OCI-LY7 (cell line): ENCODE data around the gene CARD6. TPM values are rescaled to one million over a fixed set of nuclear protein-coding genes. Genes with fewer than 3 reads are reported as not detected.
"Not testable (repeated sequence)": the region's sequence is repeated elsewhere in the genome, so short reads cannot be mapped to it uniquely, and the experiment has no call there.

Experiments used
- BruUV-seq: library from RNA; stranded (reverse); fragments of 400-500 nt; replicated peaks from 2 replicates; lab custom pipeline; 2021; lab: Mats Ljungman, UMichigan
- CTCF ChIA-PET: fragments of 300-600 bp; sonication (Branson Sonifier 250); formaldehyde crosslinking; loops from one replicate; lab custom pipeline; 2022; ENCODE audit warnings: antibody characterized with exemption; ENCODE audit not compliant: unreplicated experiment; lab: Charles Lee
- POLR2A ChIA-PET: fragments of 300-600 bp; sonication (Branson Sonifier 250); formaldehyde crosslinking; loops from one replicate; lab custom pipeline; 2022; ENCODE audit warnings: antibody characterized with exemption; lab: Charles Lee
- DNase-seq: peaks from one replicate; pipeline ENCODE4 v3.0.0-alpha.2; 2015; ENCODE audit warnings: low spot score
- H2AFZ ChIP-seq: fragments of 200-600 bp; sonication (generic), shearing (Covaris generic); 2 replicates; pipeline ENCODE4 v1.6.1; 2014; ENCODE audit warnings: mild to moderate bottlenecking, antibody characterized with exemption, low read length, moderate library complexity
- H3K27ac ChIP-seq: fragments of 200-600 bp; sonication (generic); 2 replicates; pipeline ENCODE4 v1.5.1; 2014; ENCODE audit warnings: mixed run types, low read depth, mild to moderate bottlenecking, moderate library complexity, low read length, inconsistent platforms; ENCODE audit not compliant: poor library complexity, severe bottlenecking
- H3K36me3 ChIP-seq: fragments of 200-600 bp; sonication (generic); 2 replicates; pipeline ENCODE4 v1.6.1; 2014; ENCODE audit warnings: mild to moderate bottlenecking, antibody characterized with exemption, low read length, moderate library complexity, mixed read lengths; ENCODE audit not compliant: insufficient read depth
- H3K4me1 ChIP-seq: fragments of 200-600 bp; sonication (generic); 2 replicates; pipeline ENCODE4 v1.5.1; 2014; ENCODE audit warnings: mild to moderate bottlenecking, low read length; ENCODE audit not compliant: insufficient read depth, poor library complexity, severe bottlenecking
- H3K4me2 ChIP-seq: fragments of 200-600 bp; sonication (generic); 2 replicates; pipeline ENCODE4 v1.6.1; 2014; ENCODE audit warnings: mild to moderate bottlenecking, low read length
- H3K4me3 ChIP-seq: fragments of 200-600 bp; sonication (generic); 2 replicates; pipeline ENCODE4 v1.5.1; 2014; ENCODE audit warnings: mild to moderate bottlenecking, low read depth, low read length; ENCODE audit not compliant: poor library complexity, severe bottlenecking
- H3K79me2 ChIP-seq: fragments of 200-600 bp; sonication (generic); 2 replicates; pipeline ENCODE4 v1.6.1; 2016; ENCODE audit warnings: low read depth, mild to moderate bottlenecking, low read length, moderate library complexity, mixed read lengths; ENCODE audit not compliant: insufficient read depth
- H3K9me2 ChIP-seq: fragments of 200-600 bp; sonication (generic); 2 replicates; pipeline ENCODE4 v1.6.1; 2016; ENCODE audit warnings: mild to moderate bottlenecking, low read length, mixed read lengths; ENCODE audit not compliant: insufficient read depth
- H3K9me3 ChIP-seq: fragments of 200-600 bp; sonication (generic); 2 replicates; pipeline ENCODE4 v1.6.1; 2014; ENCODE audit warnings: mild to moderate bottlenecking, mixed run types, low read length, mixed read lengths
- H4K20me1 ChIP-seq: fragments of 200-600 bp; sonication (generic); 2 replicates; pipeline ENCODE4 v1.6.1; 2014; ENCODE audit warnings: mild to moderate bottlenecking, antibody characterized with exemption, low read length, moderate library complexity, mixed read lengths; ENCODE audit not compliant: insufficient read depth
- EZH2phosphoT487 ChIP-seq: fragments of 200-600 bp; sonication (generic); IDR thresholded peaks from 2 replicates; pipeline ENCODE4 v1.6.1; 2018; ENCODE audit warnings: low read depth, borderline replicate concordance, mild to moderate bottlenecking, mixed run types, antibody characterized with exemption, low read length, moderate library complexity, mixed read lengths
- intact Hi-C: fragments of 100-400 bp; cut with micrococcal nuclease; formaldehyde crosslinking; loops from one replicate; pipeline ENCODE4 v1.10.0; 2022; ENCODE audit not compliant: unreplicated experiment
- total RNA-seq, 2 experiments: library from RNA; depleted of rRNA in 1 of 2; stranded (reverse); fragments of >200 nt in 1 of 2; shearing (Covaris generic) in 1 of 2; gene quantifications; 2 replicates each; pipeline ENCODE4 v1.2.3, GENCODE V29; 2014 to 2022
- TF ChIP-seq, protein P1 (sequence below): fragments of 200-600 bp; sonication (generic); conservative IDR thresholded peaks from 2 replicates; pipeline ENCODE4 v1.5.1; 2014; ENCODE audit warnings: mild to moderate bottlenecking, antibody characterized with exemption, low read length, moderate library complexity, mixed read lengths

Gene CARD6
- total RNA-seq, 2 experiments from 2014 or later = 0.53 to 1.1 TPM

DNA sequence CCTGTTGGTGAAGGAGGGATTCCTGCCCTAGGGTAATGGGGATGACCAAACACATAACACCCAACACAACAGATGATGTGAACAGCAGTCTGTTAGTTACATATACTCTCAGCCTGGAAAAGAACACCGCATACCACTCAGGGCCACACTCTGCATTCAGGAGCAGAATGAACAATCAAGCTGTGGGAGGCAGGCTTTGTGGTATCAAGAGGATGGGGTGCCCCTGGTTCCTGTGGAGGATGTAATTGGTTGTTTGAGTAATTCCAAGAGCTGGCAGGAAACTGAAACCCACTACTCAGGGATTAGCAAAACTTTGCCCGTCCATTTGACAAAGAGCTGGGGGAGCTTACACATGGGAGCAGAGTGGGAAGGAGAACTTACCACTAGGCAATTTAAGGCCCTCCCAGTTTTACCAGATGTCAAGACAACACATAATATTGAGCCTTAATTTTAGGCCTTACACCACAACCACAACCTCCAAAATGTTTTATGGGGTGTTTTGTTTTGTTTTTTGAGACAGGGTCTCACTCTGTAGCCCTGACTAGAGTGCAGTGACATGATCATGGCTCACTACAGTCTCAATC is 27.4 kb upstream of the CARD6 start:
- Histone ChIP-seq H3K4me2 (no peak overlapping the region), H3K9me3 (no peaks in the 10 kb centered on the region), H3K79me2 (no peaks in the 10 kb centered on the region), H3K36me3 (no peaks in the 10 kb centered on the region), H3K27ac (no peak overlapping the region), H2AFZ (no peak overlapping the region), H3K4me1 (no peaks in the 10 kb centered on the region), H3K9me2 (no peaks in the 10 kb centered on the region), H3K4me3 (no peak overlapping the region), H4K20me1 (no peaks in the 10 kb centered on the region)
- CTCF ChIA-PET = no interaction called here
- POLR2A ChIA-PET = no interaction called here
- intact Hi-C loops = no loop called here
- no TSS peak for BruUV-seq
- TF ChIP-seq, protein P1, sequence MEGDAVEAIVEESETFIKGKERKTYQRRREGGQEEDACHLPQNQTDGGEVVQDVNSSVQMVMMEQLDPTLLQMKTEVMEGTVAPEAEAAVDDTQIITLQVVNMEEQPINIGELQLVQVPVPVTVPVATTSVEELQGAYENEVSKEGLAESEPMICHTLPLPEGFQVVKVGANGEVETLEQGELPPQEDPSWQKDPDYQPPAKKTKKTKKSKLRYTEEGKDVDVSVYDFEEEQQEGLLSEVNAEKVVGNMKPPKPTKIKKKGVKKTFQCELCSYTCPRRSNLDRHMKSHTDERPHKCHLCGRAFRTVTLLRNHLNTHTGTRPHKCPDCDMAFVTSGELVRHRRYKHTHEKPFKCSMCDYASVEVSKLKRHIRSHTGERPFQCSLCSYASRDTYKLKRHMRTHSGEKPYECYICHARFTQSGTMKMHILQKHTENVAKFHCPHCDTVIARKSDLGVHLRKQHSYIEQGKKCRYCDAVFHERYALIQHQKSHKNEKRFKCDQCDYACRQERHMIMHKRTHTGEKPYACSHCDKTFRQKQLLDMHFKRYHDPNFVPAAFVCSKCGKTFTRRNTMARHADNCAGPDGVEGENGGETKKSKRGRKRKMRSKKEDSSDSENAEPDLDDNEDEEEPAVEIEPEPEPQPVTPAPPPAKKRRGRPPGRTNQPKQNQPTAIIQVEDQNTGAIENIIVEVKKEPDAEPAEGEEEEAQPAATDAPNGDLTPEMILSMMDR = no peak
- TF ChIP-seq EZH2phosphoT487 = no peak
- no peak for DNase-seq

DNA sequence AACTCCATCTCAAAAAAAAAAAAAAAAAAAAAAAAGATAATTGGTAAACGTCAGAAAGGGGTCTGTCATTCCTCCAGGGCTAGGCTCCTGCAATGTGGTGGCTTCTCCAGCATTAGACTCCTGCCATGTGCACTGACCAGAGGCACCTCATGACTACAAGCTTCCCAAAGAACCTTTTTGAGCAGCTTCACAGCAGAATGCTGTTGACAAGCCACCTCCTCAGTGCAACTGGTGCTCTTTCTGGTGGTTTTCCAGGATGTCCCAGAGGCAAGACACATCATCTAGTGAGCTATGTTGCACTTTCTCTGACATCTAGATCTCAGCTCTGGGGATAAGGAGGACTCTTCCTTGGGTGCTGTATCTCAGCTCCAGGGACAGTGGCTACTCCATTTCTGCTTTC is 17.7 kb upstream of the CARD6 start:
- H3K27ac ChIP-seq = no peak overlapping the region
- ChIA-PET CTCF (no interaction called here), POLR2A (interaction anchor here (0.6 to 1.3 kb wide), 2 partner anchors 13 to 16 kb away, joined by 3 to 10 read pairs; no protein-coding TSS in a partner anchor)
- no peak overlapping the region for H3K4me2 ChIP-seq
- no peak overlapping the region for H3K4me3 ChIP-seq
- H3K79me2 ChIP-seq = no peaks in the 10 kb centered on the region
- no peaks in the 10 kb centered on the region for H3K4me1 ChIP-seq
- H2AFZ ChIP-seq = no peak overlapping the region
- BruUV-seq = no TSS peak
- peaks cover 21% of the 10 kb centered on the region for H4K20me1 ChIP-seq
- no peak for DNase-seq
- intact Hi-C loops = no loop called here
- TF ChIP-seq EZH2phosphoT487 = no peak
- TF ChIP-seq, protein P1 = no peak
- H3K9me2 ChIP-seq = no peaks in the 10 kb centered on the region
- H3K9me3 ChIP-seq = no peaks in the 10 kb centered on the region
- H3K36me3 ChIP-seq = peaks cover 56% of the 10 kb centered on the region

DNA sequence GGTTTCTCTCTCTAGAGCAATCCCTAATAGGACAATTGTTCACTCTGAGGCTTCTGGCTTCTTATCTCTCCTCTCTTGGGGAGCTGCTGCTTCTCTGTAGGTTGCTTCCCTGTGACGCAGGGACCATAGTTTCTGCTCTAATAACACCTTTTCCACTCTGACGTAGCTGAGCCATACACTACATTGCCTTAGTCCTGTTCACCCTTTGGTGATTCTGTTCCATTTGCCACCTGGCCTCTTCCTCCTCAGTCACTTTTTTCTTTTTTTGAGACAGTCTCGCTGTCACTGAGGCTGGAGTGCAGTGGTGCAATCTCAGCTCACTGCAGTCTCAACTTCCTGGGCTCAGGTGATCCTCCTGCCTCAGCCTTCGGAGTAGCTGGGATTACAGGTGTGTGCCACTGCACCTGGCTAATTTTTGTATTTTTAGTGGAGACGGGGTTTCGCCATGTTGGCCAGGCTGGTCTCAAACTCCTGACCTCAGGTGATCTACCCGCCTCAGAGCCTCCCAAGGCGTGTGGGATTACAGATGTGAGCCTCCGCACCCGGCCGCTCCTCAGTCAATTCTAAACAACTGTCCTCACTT is 15.6 kb upstream of the CARD6 start:
- H2AFZ ChIP-seq, H3K4me1 ChIP-seq, H3K4me2 ChIP-seq, H3K9me2 ChIP-seq, BruUV-seq, H3K4me3 ChIP-seq, intact Hi-C loops, H3K9me3 ChIP-seq, CTCF ChIA-PET, H3K27ac ChIP-seq, DNase-seq: not testable (repeated sequence)
- POLR2A ChIA-PET = interaction anchor here (1.2 kb wide), 1 partner anchor 16 kb away, joined by 4 read pairs; the partner anchor contains the start of gene CARD6
- Histone ChIP-seq H3K36me3 (peaks cover 77% of the 10 kb centered on the region), H4K20me1 (peaks cover 29% of the 10 kb centered on the region), H3K79me2 (peaks cover 10% of the 10 kb centered on the region; the same call in 1 of the 2 replicates)
